GM23338 (cell line): ENCODE results near the gene KIF22. TPM values are rescaled to one million over a fixed set of nuclear protein-coding genes. Genes with fewer than 3 reads are reported as not detected.
A peak's percentile ranks its signal among the peaks of the same experiment; 100 is the strongest.

Experiments
- ATAC-seq: fragments of 200-7000 bp; cut with Tn5 transposase; 3 replicates; pipeline ENCODE4 v1.9.1; 2020
- DNase-seq: peaks from one replicate; pipeline ENCODE4 v3.0.0-alpha.2; 2015; ENCODE audit warnings: low spot score
- H2AFZ ChIP-seq: fragments of 200-600 bp; sonication (generic); 2 replicates; pipeline ENCODE4 v1.8.0; 2016; ENCODE audit warnings: antibody characterized with exemption, mild to moderate bottlenecking, moderate library complexity
- H3F3A ChIP-seq: fragments of 200-600 bp; sonication (generic); replicated peaks from 2 replicates; pipeline ENCODE4 v1.8.0; 2017; ENCODE audit warnings: antibody characterized with exemption, mixed run types, low read depth
- H3K27ac ChIP-seq: fragments of 200-600 bp; sonication (generic); 2 replicates; pipeline ENCODE4 v1.6.1; 2016; ENCODE audit warnings: low read depth
- H3K27me3 ChIP-seq: fragments of 200-600 bp; sonication (generic); 2 replicates; pipeline ENCODE4 v1.8.0; 2016; ENCODE audit warnings: mild to moderate bottlenecking, mixed run types, moderate library complexity; ENCODE audit not compliant: insufficient read depth
- H3K36me3 ChIP-seq: fragments of 200-600 bp; sonication (generic); 2 replicates; pipeline ENCODE4 v1.8.0; 2016; ENCODE audit warnings: mild to moderate bottlenecking; ENCODE audit not compliant: insufficient read depth
- H3K4me1 ChIP-seq: fragments of 200-600 bp; sonication (generic); 2 replicates; pipeline ENCODE4 v1.8.0; 2016; ENCODE audit warnings: mild to moderate bottlenecking, moderate library complexity; ENCODE audit not compliant: insufficient read depth
- H3K4me2 ChIP-seq: fragments of 200-600 bp; sonication (generic); 2 replicates; pipeline ENCODE4 v1.7.1; 2017; ENCODE audit warnings: mixed run types
- H3K4me3 ChIP-seq: fragments of 200-600 bp; sonication (generic); 2 replicates; pipeline ENCODE4 v1.6.1; 2016; ENCODE audit warnings: mixed run types
- H3K79me2 ChIP-seq: fragments of 200-600 bp; sonication (generic); replicated peaks from 2 replicates; pipeline ENCODE4 v1.8.0; 2017; ENCODE audit warnings: mild to moderate bottlenecking; ENCODE audit not compliant: insufficient read depth
- H3K9me2 ChIP-seq: fragments of 200-600 bp; sonication (generic); 2 replicates; pipeline ENCODE4 v1.8.0; 2017; ENCODE audit not compliant: insufficient read depth
- H4K20me1 ChIP-seq: fragments of 200-600 bp; sonication (generic); replicated peaks from 2 replicates; pipeline ENCODE4 v1.8.0; 2017; ENCODE audit warnings: mild to moderate bottlenecking; ENCODE audit not compliant: insufficient read depth
- H3K27ac Mint-ChIP-seq: 2 replicates; pipeline ENCODE4 v1.8.0; 2020; ENCODE audit warnings: inconsistent platforms, mild to moderate bottlenecking, moderate library complexity, mixed read lengths
- H3K27me3 Mint-ChIP-seq: 3 replicates; pipeline ENCODE4 v1.8.0; 2022; ENCODE audit warnings: low read depth, mild to moderate bottlenecking, moderate library complexity, mixed read lengths, inconsistent platforms; ENCODE audit not compliant: insufficient read depth, poor library complexity
- H3K36me3 Mint-ChIP-seq: 3 replicates; pipeline ENCODE4 v1.8.0; 2021; ENCODE audit warnings: low read depth, mild to moderate bottlenecking, inconsistent platforms, moderate library complexity, mixed read lengths
- H3K4me1 Mint-ChIP-seq: 3 replicates; pipeline ENCODE4 v1.8.0; 2020; ENCODE audit warnings: mild to moderate bottlenecking, inconsistent platforms, mixed read lengths
- H3K4me3 Mint-ChIP-seq: 3 replicates; pipeline ENCODE4 v1.8.0; 2021; ENCODE audit warnings: moderate library complexity, mild to moderate bottlenecking, inconsistent platforms, mixed read lengths
- H3K9me3 Mint-ChIP-seq: 3 replicates; pipeline ENCODE4 v1.8.0; 2020; ENCODE audit warnings: moderate library complexity, mild to moderate bottlenecking, inconsistent platforms, mixed read lengths
- CREB1 ChIP-seq: fragments of 250-450 bp; sonication (Bioruptor Pico); IDR thresholded peaks from 2 replicates; pipeline ENCODE4 v1.5.0; 2020; ENCODE audit warnings: low read depth, mild to moderate bottlenecking, moderate library complexity
- EZH2 ChIP-seq: fragments of 200-600 bp; sonication (generic); IDR thresholded peaks from one replicate; pipeline ENCODE4 v1.8.0; 2017; ENCODE audit warnings: antibody characterized with exemption, mild to moderate bottlenecking, low read depth; ENCODE audit not compliant: unreplicated experiment
- EZH2phosphoT487 ChIP-seq: fragments of 200-600 bp; sonication (generic); IDR thresholded peaks from one replicate; pipeline ENCODE4 v1.8.1; 2018; ENCODE audit warnings: antibody characterized with exemption; ENCODE audit not compliant: unreplicated experiment
- NANOG ChIP-seq: IDR thresholded peaks from 2 replicates; pipeline ENCODE4 v1.6.1; 2016; ENCODE audit warnings: antibody characterized with exemption, borderline replicate concordance
- POLR2AphosphoS5 ChIP-seq: IDR thresholded peaks from 2 replicates; pipeline ENCODE4 v1.6.1; 2016; ENCODE audit warnings: antibody characterized with exemption, low read depth
- STAT1 ChIP-seq: IDR thresholded peaks from one replicate; pipeline ENCODE4 v1.6.1; 2016; ENCODE audit warnings: antibody characterized with exemption; ENCODE audit not compliant: unreplicated experiment
- ZNF114 ChIP-seq: fragments of 250-450 bp; sonication (Bioruptor Pico); IDR thresholded peaks from 2 replicates; pipeline ENCODE4 v1.5.0; 2020; ENCODE audit warnings: mild to moderate bottlenecking, moderate library complexity
- long read RNA-seq: library from polyadenylated mRNA; unstranded; transcript quantifications from one replicate; pipeline ENCODE4 v2.0.0, GENCODE V29; 2020; ENCODE audit not compliant: unreplicated experiment
- polyA plus RNA-seq: library from polyadenylated mRNA; unstranded; fragments of >200 nt; fragmentation: Nextera tagmentation; extraction: Ambion mirVana; gene quantifications from 2 replicates; pipeline ENCODE4 v1.2.1, GENCODE V29; 2016
- total RNA-seq: library from RNA; depleted of rRNA; stranded (reverse); fragments of >200 nt; shearing (Covaris generic); gene quantifications from 2 replicates; pipeline ENCODE4 v1.2.3, GENCODE V29; 2014; rRNA removed
- TF ChIP-seq, protein P1 (sequence below): IDR thresholded peaks from 2 replicates; pipeline ENCODE4 v1.6.1; 2016; ENCODE audit warnings: antibody characterized with exemption
- TF ChIP-seq, protein P2 (sequence below), 2 experiments: fragments of 200-600 bp in 1 of 2; sonication (generic) in 1 of 2; conservative IDR thresholded peaks; 2 replicates each; pipeline versions ENCODE4 v1.5.1 to v1.6.1; 2016 to 2017; ENCODE audit warnings: antibody characterized with exemption in 2 of 2, low read depth in 2 of 2, mild to moderate bottlenecking in 2 of 2, moderate library complexity in 1 of 2
- TF ChIP-seq, protein P3 (sequence below): fragments of 250-450 bp; sonication (Bioruptor Pico); IDR thresholded peaks from 2 replicates; pipeline ENCODE4 v1.5.0; 2020; ENCODE audit warnings: mild to moderate bottlenecking, moderate library complexity

Gene KIF22
- total RNA-seq, result 179 and 192 TPM in 2 replicates
- 110 and 120 TPM in 2 replicates for polyA plus RNA-seq
- long read RNA-seq, transcript KIF22-201 (14 exons, 2,113 nt), result major isoform, 126 of 149 reads
- long read RNA-seq, partial matches to known transcripts, result 9 of 149 reads
- long read RNA-seq, other reads (novel, unspliced or antisense), result 14 of 149 reads

DNA sequence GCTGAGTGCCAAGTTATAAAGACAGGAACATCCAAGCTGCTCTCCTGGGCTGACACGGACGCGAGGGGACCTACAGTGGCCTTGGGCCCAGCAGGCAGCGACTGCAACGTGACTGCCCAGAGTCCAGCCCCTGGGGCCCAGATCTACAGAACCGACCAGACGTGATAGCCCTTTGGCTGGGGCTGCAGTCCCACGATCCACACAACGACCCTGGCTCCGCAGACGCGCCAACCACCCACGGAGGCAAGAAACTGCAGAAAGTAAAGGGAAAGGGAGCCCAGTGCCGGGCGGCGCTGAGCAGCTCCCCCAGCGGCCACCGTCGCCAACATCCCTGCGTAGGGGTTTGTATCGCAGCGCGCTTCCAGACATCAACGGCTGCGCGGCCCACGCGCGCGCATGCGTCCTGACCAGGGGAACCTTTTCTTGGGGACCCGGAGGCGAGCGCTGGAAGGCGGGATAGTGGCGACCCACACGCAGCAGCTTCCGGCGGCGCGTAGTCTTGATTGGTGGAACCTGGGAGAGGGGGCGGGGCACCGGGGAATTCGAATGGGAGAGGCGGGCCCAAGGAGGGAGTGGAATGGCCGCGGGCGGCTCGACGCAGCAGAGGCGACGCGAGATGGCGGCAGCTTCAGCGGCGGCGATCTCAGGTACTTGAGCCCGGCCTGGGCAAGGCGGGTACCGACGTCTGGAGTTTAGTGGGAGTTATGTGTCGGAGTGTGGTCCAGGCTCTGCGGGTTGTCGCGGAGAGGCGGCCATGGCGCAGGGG is at the start of gene KIF22:
KIF22 (plus strand) TSS at position 569 of the 766 bp plus-strand sequence; CDS start at position 578, 9 bp downstream.
- Histone ChIP-seq H3K27ac (peak within 1 kb of the TSS; percentile 94), H3K36me3 (no peaks in the 10 kb centered on the region), H4K20me1 (peaks cover 36% of the 10 kb centered on the region), H3K27me3 (no peaks in the 10 kb centered on the region), H2AFZ (peak within 1 kb of the TSS; percentile 98), H3K4me1 (peaks cover 7% of the 10 kb centered on the region; the same call in 1 of the 2 replicates), H3K79me2 (peaks cover 48% of the 10 kb centered on the region), H3F3A (peaks cover 24% of the 10 kb centered on the region; the same call in 1 of the 2 replicates), H3K9me2 (no peaks in the 10 kb centered on the region), H3K4me2 (peak within 1 kb of the TSS; percentile 98), H3K4me3 (peak within 1 kb of the TSS; percentile 95)
- Mint-ChIP-seq H3K4me3 (peak within 1 kb of the TSS; percentile 99), H3K36me3 (peaks cover 19% of the 10 kb centered on the region), H3K27ac (peak within 1 kb of the TSS; percentile 98), H3K27me3 (peaks cover 18% of the 10 kb centered on the region), H3K9me3 (no peaks in the 10 kb centered on the region), H3K4me1 (peaks cover 18% of the 10 kb centered on the region)
- ATAC-seq (peak; percentile 95), DNase-seq (peak; percentile 100)
- TF ChIP-seq, protein P1, sequence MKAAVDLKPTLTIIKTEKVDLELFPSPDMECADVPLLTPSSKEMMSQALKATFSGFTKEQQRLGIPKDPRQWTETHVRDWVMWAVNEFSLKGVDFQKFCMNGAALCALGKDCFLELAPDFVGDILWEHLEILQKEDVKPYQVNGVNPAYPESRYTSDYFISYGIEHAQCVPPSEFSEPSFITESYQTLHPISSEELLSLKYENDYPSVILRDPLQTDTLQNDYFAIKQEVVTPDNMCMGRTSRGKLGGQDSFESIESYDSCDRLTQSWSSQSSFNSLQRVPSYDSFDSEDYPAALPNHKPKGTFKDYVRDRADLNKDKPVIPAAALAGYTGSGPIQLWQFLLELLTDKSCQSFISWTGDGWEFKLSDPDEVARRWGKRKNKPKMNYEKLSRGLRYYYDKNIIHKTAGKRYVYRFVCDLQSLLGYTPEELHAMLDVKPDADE, result peak; percentile 53; the same call in 1 of the 2 replicates
- TF ChIP-seq, protein P2, sequence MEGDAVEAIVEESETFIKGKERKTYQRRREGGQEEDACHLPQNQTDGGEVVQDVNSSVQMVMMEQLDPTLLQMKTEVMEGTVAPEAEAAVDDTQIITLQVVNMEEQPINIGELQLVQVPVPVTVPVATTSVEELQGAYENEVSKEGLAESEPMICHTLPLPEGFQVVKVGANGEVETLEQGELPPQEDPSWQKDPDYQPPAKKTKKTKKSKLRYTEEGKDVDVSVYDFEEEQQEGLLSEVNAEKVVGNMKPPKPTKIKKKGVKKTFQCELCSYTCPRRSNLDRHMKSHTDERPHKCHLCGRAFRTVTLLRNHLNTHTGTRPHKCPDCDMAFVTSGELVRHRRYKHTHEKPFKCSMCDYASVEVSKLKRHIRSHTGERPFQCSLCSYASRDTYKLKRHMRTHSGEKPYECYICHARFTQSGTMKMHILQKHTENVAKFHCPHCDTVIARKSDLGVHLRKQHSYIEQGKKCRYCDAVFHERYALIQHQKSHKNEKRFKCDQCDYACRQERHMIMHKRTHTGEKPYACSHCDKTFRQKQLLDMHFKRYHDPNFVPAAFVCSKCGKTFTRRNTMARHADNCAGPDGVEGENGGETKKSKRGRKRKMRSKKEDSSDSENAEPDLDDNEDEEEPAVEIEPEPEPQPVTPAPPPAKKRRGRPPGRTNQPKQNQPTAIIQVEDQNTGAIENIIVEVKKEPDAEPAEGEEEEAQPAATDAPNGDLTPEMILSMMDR (conservative IDR thresholded peaks at IDR 0.05; ENCODE audit: low read depth in 2 of 2), result peak; percentile 58 to 64
- TF ChIP-seq STAT1, result no peak
- TF ChIP-seq POLR2AphosphoS5, result peak; percentile 93
- TF ChIP-seq CREB1 (CRISPR knock-in tag), result peak; percentile 74
- no peak for TF ChIP-seq EZH2phosphoT487
- TF ChIP-seq ZNF114 (CRISPR knock-in tag), result no peak

DNA sequence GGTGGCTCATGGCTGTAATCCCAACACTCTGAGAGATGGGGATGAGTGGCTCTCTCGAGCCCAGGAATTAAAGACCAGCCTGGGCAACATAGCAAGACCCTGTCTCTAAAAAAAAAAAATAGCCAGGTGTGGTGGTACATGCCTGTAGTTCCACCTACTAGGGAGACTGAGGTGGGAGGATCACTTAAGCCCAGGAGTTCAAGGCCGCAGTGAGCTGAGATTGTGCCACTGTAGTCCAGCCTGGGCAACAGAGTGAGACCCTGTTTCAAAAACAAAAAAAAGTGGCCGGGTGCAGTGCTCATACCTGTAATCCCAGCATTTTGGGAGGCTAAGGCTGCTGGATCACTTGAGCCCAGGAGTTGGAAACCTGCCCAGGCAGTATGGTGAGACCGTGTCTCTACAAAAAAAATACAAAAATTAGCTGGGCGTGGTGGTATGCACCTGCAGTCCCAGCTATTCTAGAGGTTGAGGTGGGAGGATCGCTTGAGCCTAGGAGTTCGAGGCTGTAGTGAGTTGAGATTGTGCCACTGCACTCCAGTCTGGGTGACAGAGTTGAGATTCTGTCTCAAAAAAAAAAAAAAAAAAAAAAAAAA is 47.8 kb upstream of the KIF22 start:
- peaks cover 3% of the 10 kb centered on the region for H3K4me1 Mint-ChIP-seq
- ATAC-seq (no peak), DNase-seq (no peak)
- Histone ChIP-seq H3K4me3 (no peak overlapping the region), H2AFZ (no peak overlapping the region), H3K4me1 (peaks cover 3% of the 10 kb centered on the region; the same call in 1 of the 2 replicates), H3K27me3 (no peaks in the 10 kb centered on the region), H3K9me2 (no peaks in the 10 kb centered on the region), H3F3A (peaks cover 59% of the 10 kb centered on the region), H3K79me2 (no peaks in the 10 kb centered on the region), H4K20me1 (peaks cover 31% of the 10 kb centered on the region), H3K27ac (peak overlapping the region; percentile 55; the same call in 1 of the 2 replicates), H3K36me3 (no peaks in the 10 kb centered on the region), H3K4me2 (no peak overlapping the region)
- H3K4me3 Mint-ChIP-seq, result no peak overlapping the region
- H3K9me3 Mint-ChIP-seq, result peaks cover 26% of the 10 kb centered on the region
- no peak overlapping the region for H3K27ac Mint-ChIP-seq
- peaks cover 64% of the 10 kb centered on the region for H3K27me3 Mint-ChIP-seq
- peaks cover 44% of the 10 kb centered on the region for H3K36me3 Mint-ChIP-seq
- no peak; the same call in 1 of the 2 replicates for TF ChIP-seq POLR2AphosphoS5
- TF ChIP-seq CREB1 (CRISPR knock-in tag), result no peak
- TF ChIP-seq, protein P3, sequence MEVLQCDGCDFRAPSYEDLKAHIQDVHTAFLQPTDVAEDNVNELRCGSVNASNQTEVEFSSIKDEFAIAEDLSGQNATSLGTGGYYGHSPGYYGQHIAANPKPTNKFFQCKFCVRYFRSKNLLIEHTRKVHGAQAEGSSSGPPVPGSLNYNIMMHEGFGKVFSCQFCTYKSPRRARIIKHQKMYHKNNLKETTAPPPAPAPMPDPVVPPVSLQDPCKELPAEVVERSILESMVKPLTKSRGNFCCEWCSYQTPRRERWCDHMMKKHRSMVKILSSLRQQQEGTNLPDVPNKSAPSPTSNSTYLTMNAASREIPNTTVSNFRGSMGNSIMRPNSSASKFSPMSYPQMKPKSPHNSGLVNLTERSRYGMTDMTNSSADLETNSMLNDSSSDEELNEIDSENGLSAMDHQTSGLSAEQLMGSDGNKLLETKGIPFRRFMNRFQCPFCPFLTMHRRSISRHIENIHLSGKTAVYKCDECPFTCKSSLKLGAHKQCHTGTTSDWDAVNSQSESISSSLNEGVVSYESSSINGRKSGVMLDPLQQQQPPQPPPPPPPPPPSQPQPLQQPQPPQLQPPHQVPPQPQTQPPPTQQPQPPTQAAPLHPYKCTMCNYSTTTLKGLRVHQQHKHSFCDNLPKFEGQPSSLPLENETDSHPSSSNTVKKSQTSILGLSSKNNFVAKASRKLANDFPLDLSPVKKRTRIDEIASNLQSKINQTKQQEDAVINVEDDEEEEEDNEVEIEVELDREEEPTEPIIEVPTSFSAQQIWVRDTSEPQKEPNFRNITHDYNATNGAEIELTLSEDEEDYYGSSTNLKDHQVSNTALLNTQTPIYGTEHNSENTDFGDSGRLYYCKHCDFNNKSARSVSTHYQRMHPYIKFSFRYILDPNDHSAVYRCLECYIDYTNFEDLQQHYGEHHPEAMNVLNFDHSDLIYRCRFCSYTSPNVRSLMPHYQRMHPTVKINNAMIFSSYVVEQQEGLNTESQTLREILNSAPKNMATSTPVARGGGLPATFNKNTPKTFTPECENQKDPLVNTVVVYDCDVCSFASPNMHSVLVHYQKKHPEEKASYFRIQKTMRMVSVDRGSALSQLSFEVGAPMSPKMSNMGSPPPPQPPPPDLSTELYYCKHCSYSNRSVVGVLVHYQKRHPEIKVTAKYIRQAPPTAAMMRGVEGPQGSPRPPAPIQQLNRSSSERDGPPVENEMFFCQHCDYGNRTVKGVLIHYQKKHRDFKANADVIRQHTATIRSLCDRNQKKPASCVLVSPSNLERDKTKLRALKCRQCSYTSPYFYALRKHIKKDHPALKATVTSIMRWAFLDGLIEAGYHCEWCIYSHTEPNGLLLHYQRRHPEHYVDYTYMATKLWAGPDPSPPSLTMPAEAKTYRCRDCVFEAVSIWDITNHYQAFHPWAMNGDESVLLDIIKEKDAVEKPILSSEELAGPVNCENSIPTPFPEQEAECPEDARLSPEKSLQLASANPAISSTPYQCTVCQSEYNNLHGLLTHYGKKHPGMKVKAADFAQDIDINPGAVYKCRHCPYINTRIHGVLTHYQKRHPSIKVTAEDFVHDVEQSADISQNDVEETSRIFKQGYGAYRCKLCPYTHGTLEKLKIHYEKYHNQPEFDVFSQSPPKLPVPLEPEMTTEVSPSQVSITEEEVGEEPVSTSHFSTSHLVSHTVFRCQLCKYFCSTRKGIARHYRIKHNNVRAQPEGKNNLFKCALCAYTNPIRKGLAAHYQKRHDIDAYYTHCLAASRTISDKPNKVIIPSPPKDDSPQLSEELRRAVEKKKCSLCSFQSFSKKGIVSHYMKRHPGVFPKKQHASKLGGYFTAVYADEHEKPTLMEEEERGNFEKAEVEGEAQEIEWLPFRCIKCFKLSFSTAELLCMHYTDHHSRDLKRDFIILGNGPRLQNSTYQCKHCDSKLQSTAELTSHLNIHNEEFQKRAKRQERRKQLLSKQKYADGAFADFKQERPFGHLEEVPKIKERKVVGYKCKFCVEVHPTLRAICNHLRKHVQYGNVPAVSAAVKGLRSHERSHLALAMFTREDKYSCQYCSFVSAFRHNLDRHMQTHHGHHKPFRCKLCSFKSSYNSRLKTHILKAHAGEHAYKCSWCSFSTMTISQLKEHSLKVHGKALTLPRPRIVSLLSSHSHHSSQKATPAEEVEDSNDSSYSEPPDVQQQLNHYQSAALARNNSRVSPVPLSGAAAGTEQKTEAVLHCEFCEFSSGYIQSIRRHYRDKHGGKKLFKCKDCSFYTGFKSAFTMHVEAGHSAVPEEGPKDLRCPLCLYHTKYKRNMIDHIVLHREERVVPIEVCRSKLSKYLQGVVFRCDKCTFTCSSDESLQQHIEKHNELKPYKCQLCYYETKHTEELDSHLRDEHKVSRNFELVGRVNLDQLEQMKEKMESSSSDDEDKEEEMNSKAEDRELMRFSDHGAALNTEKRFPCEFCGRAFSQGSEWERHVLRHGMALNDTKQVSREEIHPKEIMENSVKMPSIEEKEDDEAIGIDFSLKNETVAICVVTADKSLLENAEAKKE (CRISPR knock-in tag), result no peak
- no peak for TF ChIP-seq STAT1
- no peak for TF ChIP-seq EZH2
- no peak for TF ChIP-seq NANOG
